GM18858 (cell line): Measurements from ENCODE around the gene KIF19.
"Not testable (repeated sequence)": the region's sequence is repeated elsewhere in the genome, so short reads cannot be mapped to it uniquely, and the experiment has no call there.

ENCODE experiments used
- ATAC-seq: cut with Tn5 transposase; IDR thresholded peaks from one replicate; pipeline ENCODE4 v1.9.1; 2021; ENCODE audit not compliant: unreplicated experiment

Gene KIF19

GRCh38 chr17:74386386-74386785 is 60.4 kb downstream of the KIF19 start:
- no peak for ATAC-seq

DNA sequence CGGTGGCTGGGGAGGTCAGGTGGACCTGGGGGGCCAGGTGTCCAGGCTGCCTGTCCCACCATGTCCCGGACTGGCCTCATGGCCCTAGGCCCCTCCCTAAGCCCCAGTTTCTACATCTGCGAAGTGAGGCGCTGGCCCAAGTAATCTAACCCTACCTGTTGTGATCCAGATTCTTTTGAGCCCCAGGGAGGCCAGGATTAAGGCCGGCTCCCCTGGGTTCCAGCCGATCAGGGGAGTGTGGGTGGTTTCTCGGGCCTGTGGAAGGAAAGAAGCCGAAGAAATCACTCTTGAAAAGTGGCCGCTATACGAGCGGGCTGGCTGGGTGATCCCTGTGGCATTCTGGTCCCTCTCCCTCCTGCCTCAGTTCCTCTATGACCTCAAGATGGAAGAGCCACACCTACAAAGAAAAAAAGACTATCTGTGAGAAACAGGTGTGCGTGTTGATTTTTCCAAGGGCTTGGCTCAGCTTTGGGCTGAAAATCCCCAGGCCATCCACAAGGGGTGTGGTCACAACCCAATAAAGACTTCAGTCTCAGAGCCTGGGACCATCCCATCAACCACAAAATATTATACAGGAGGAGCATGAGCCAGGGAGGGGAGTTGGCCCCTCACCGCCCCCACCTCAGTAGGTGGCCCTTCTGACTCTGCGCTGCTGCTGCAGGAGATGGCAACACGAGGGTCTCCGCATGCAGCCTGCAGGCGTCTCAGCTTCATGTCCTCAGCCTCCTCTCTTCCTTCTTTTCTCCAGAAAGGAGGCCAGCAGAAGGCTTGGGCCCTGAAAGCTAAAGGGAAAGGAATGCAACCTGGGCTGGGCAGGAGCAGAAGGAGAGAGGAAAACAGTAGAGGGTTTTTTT is 61.6 kb downstream of the KIF19 start:
- ATAC-seq = no peak

GRCh38 chr17:74389084-74389753 is 63.2 kb downstream of the KIF19 start:
- ATAC-seq = no peak

- no peak for ATAC-seq
Observed at GRCh38 chr17:74389937-74390679, 64.1 kb downstream of the KIF19 start.

DNA sequence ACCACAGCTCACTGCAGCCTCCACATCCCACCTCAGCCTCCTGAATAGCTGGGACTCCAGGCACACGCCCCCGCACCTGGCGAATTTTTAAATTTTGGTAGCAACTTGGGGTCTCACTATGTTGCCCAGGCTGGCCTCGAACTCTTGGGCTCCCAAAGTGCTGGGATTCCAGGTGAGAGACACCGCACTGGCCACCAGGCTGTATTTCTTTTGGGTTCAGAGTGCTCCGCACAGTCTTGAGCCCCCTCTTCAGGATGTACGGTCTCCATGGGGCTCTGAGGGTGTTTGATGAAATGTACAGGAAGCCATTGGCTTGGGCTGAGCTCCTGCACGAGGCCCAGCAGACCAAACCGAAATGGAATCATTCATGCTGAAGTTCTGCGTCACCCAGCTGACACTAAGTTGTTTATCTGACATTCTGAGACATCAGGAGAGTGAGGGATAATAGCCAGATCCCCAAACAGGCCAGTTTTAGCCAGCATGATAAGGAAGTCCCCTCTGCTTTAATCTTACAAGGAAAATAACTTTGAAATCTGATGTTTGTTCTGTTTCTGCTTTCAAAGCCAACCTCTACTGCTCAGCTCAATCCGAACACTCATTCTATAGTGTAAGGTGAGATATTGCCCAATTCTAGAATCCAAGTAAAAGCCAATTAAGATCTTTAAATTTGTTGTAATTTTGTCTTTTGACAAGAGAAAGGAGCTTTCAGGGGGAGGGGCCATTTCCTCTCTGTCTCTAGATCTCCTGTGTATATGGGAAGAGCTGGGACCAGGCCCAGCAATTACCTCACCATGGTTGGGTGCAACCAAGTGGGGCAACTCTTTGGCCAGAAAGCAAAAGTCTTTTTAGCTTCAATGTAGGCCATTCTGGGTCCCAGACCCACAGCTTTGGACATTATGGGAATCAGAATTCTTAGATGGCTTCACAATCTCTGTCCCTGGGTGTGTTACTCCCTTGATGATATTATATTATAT is 64.9 kb downstream of the KIF19 start:
- no peak for ATAC-seq

GRCh38 chr17:74391771-74392170 is 65.7 kb downstream of the KIF19 start:
- ATAC-seq = no peak

- ATAC-seq = no peak
Observed at GRCh38 chr17:74392848-74393247, 66.8 kb downstream of the KIF19 start.

DNA sequence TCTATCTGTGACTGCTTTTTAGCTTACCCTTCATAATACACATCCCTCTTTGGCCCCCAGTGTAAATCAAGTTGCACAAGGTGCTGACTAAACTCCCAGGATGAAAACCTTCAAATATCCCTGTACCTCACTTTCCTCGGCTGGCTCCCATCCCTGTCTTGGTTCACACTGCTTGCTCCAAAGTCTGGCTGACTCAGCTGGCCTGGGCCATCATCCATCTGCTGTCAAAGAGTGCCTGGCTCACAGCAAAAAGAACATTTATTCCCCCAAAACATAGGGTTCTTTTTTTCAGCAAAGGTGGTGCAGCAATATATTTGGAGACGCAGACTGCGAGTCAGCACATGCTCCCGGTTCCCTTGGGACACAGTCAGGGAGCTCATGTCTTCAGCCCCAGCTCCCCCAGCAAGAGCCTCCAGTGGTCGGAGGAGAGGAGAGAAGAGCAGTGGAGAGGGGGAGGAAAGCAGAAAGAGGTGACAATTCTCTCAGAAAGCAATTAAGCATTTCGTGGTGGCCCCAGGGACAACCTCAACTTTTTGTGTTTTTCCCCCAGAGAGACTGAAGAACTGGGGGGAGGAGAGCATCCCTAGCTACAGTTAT is 67.4 kb downstream of the KIF19 start:
- ATAC-seq = no peak

GRCh38 chr17:74394275-74394950 is 68.4 kb downstream of the KIF19 start:
- no peak for ATAC-seq

- ATAC-seq = no peak
Observed at GRCh38 chr17:74394977-74395376, 69.0 kb downstream of the KIF19 start.

GRCh38 chr17:74396567-74396966 is 70.5 kb downstream of the KIF19 start:
- ATAC-seq = no peak

- ATAC-seq = no peak
Observed at GRCh38 chr17:74402048-74402447, 76.0 kb downstream of the KIF19 start.

- no peak for ATAC-seq
Observed at GRCh38 chr17:74403512-74404137, 77.6 kb downstream of the KIF19 start.

DNA sequence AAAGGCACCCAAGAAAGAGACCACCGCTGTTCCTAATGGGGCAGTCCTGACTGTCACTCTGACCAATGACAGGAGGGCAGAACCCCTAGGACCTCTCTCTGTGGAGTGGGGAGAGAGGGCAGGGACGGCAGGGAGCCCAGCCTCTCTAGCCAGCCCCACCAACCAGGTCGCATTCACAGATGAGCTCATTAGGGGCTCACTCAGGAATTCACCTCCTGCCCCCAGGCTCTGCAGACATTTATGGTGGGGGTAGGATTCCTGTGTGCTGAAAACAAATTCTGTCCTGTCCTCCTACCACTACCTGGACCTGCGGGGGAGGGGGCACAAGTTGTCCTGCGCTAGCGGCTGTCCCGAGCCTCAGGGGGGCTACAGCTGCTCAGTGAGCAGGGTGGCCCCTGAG is 78.2 kb downstream of the KIF19 start:
- ATAC-seq = no peak

- no peak for ATAC-seq
Observed at GRCh38 chr17:74404789-74405188, 78.8 kb downstream of the KIF19 start.

DNA sequence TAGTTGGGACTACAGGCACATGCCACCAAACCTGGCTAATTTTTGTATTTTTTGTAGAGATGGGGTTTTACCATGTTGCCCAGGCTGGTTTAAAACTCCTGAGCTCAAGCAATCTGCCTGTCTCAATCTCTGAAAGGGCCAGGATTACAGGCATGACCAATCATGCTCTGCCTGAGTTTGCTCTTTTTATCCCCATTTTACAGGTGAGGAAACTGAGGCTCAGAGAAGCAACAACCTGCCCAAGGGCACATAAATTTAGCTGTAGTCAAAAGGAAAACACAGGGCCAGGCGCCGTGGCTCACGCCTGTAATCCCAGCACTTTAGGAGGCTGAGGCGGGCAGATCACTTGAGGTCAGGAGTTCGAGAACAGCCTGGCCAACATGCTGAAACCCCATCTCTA is 79.3 kb downstream of the KIF19 start:
- not testable (repeated sequence) for ATAC-seq
